OCI-LY7 (cell line): ENCODE measurements around the gene CNKSR2.

Experiments used
- CTCF ChIP-seq: fragments of 200-600 bp; sonication (generic); conservative IDR thresholded peaks from 2 replicates; pipeline ENCODE4 v1.5.1; 2014; ENCODE audit warnings: mild to moderate bottlenecking, antibody characterized with exemption, low read length, moderate library complexity, mixed read lengths
- EZH2phosphoT487 ChIP-seq: fragments of 200-600 bp; sonication (generic); IDR thresholded peaks from 2 replicates; pipeline ENCODE4 v1.6.1; 2018; ENCODE audit warnings: low read depth, borderline replicate concordance, mild to moderate bottlenecking, mixed run types, antibody characterized with exemption, low read length, moderate library complexity, mixed read lengths

GRCh38 chrX:21574793-21575192 lies 200.6 kb downstream of the CNKSR2 start:
- TF ChIP-seq CTCF = no peak
- TF ChIP-seq EZH2phosphoT487 = no peak
